Measurements from ENCODE around the gene MOB3C. TPM values are rescaled to one million over a fixed set of nuclear protein-coding genes. Genes with fewer than 3 reads are reported as not detected.

Gene MOB3C
- total RNA-seq, 4 donors from 2014 or later, result 22.4 to 30.8 (median 26.6) TPM

DNA sequence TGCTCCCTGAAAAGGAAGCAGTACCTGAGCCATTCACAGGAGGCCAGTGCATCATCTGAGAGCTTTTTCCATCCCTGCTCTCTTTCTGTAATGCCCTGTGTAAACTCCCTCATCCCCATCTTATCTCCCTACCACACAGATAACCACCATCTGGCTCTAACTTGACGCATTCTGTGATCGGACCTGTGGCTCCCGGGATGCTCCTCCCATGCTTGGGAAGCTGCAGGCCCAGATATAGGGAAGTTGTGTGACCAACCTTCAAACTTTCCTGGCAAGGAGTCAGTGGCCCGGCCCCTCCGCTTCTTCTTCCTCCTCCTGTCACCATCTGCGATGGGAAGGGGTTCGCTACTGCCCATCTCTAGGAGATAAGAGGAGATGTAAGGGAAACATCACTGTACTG, 33.6 kb downstream of the MOB3C start:
- peaks cover 6 to 31% of the 10 kb centered on the region in 2 donors for H3K36me3 ChIP-seq
- H3K9me3 ChIP-seq, result no peaks in the 10 kb centered on the region
- intact Hi-C loops (cut with DNase I), result no loop called here
- no peak for DNase-seq
- H3K4me3 ChIP-seq (replicated peaks in 1 of 3), result no peak overlapping the region
- WGBS, 2 donors, result 90 to 96% methylated on average over 7 of the region's 7 CpGs
- H3K27me3 ChIP-seq, result no peaks in the 10 kb centered on the region
- no peaks in the 10 kb centered on the region for H3K4me1 ChIP-seq
- H3K27ac ChIP-seq, result no peak overlapping the region
- no peak for TF ChIP-seq POLR2A (IDR thresholded peaks at IDR 0.05)
- TF ChIP-seq, protein P1, sequence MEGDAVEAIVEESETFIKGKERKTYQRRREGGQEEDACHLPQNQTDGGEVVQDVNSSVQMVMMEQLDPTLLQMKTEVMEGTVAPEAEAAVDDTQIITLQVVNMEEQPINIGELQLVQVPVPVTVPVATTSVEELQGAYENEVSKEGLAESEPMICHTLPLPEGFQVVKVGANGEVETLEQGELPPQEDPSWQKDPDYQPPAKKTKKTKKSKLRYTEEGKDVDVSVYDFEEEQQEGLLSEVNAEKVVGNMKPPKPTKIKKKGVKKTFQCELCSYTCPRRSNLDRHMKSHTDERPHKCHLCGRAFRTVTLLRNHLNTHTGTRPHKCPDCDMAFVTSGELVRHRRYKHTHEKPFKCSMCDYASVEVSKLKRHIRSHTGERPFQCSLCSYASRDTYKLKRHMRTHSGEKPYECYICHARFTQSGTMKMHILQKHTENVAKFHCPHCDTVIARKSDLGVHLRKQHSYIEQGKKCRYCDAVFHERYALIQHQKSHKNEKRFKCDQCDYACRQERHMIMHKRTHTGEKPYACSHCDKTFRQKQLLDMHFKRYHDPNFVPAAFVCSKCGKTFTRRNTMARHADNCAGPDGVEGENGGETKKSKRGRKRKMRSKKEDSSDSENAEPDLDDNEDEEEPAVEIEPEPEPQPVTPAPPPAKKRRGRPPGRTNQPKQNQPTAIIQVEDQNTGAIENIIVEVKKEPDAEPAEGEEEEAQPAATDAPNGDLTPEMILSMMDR (IDR thresholded peaks at IDR 0.05), result no peak

GRCh38 chr1:46581681-46582455, 34.7 kb downstream of the MOB3C start:
- no peak for DNase-seq
- intact Hi-C loops (cut with DNase I), result no loop called here
- TF ChIP-seq, protein P1 (IDR thresholded peaks at IDR 0.05), result no peak
- TF ChIP-seq POLR2A (IDR thresholded peaks at IDR 0.05), result no peak
- H3K27ac ChIP-seq, result no peak overlapping the region
- 75 to 80% methylated on average over 4 of the region's 4 CpGs for WGBS, 2 donors
- H3K36me3 ChIP-seq, result peaks cover 6 to 31% of the 10 kb centered on the region in 2 donors
- H3K9me3 ChIP-seq, result no peaks in the 10 kb centered on the region
- no peaks in the 10 kb centered on the region for H3K27me3 ChIP-seq
- no peak overlapping the region for H3K4me3 ChIP-seq (replicated peaks in 1 of 3)
- H3K4me1 ChIP-seq, result no peaks in the 10 kb centered on the region

DNA sequence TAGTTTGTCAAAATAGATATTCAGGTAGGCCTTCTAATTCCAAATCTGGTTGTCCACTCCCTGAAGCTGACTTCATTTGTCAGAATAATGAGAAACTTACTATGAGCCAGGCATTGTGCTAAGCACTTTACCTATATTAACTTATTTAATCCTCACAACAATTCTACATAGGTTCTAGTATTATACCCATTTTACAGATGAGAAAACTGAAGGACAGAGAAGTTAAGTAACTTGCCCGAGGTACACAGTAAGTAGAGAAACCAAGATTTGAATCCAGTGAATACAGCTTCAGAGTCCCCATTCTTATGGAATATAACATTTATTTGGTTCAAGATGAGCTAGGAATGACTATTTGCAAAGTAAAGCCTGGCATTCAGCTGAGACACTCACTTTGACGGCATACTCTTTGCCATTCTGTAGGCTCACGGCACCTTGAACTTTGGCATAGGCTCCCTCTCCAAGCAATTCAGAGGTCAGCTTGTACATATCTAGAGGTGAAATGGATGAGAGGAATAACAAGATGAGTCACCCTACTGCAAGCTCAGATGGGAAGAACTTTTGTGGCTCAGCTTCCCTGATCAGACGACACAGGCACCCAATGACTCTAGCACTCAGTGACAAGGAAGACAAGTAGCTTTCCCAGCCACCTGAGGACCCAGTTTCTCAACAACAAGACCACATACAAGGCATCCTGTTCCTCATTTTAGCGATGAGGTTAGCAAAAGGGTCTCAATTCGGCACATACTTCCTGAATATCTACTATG, 36.3 kb downstream of the MOB3C start:
- Histone ChIP-seq H3K27me3 (no peaks in the 10 kb centered on the region), H3K4me3 (replicated peaks in 1 of 3) (no peak overlapping the region), H3K9me3 (no peaks in the 10 kb centered on the region), H3K4me1 (no peaks in the 10 kb centered on the region), H3K27ac (no peak overlapping the region), H3K36me3 (peaks cover 6 to 32% of the 10 kb centered on the region in 2 donors)
- no peak for DNase-seq
- intact Hi-C loops (cut with DNase I), result no loop called here
- TF ChIP-seq, protein P1 (IDR thresholded peaks at IDR 0.05), result no peak
- no peak for TF ChIP-seq POLR2A (IDR thresholded peaks at IDR 0.05)
- WGBS, 2 donors, result 89 to 96% methylated on average over 6 of the region's 6 CpGs

DNA sequence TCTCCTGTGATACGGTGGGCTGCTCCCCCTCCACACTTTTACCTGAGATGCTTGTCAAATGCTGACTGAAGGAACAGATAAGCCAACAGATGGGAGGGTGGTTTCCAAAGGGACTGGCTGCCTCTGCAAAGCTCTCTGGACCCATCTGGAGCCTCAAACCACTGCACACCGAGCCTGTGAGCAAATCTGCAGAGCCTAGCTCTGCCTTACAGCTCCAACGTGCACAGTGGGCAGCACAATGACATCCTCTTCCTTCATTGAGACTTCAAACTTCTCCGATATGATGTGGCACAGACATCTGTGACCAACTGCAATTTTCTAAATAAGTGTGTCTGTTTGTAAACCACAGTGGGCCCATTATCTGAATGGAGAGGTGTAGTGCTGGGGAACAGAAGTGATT, 38.9 kb downstream of the MOB3C start:
- 89 to 90% methylated on average over 4 of the region's 4 CpGs for WGBS, 2 donors
- DNase-seq, result no peak

More for the DNA sequence above, 38.9 kb downstream of the MOB3C start:
- TF ChIP-seq, protein P1 (IDR thresholded peaks at IDR 0.05), result no peak
- no peak for TF ChIP-seq POLR2A (IDR thresholded peaks at IDR 0.05)
- Histone ChIP-seq H3K27me3 (no peaks in the 10 kb centered on the region), H3K27ac (no peak overlapping the region), H3K9me3 (no peaks in the 10 kb centered on the region), H3K4me3 (replicated peaks in 1 of 3) (no peak overlapping the region), H3K36me3 (peaks cover 6 to 27% of the 10 kb centered on the region in 2 donors), H3K4me1 (no peaks in the 10 kb centered on the region)
- intact Hi-C loops (cut with DNase I), result no loop called here
